HG02885 (cell line): ENCODE results near the gene TNRC6C.

Experiments
- ATAC-seq: cut with Tn5 transposase; IDR thresholded peaks from one replicate; pipeline ENCODE4 v1.9.1; 2021; ENCODE audit warnings: mild to moderate bottlenecking; ENCODE audit not compliant: unreplicated experiment, poor library complexity

Gene TNRC6C

GRCh38 chr17:78121801-78122215 is 163.3 kb downstream of the TNRC6C start:
- no peak for ATAC-seq

DNA sequence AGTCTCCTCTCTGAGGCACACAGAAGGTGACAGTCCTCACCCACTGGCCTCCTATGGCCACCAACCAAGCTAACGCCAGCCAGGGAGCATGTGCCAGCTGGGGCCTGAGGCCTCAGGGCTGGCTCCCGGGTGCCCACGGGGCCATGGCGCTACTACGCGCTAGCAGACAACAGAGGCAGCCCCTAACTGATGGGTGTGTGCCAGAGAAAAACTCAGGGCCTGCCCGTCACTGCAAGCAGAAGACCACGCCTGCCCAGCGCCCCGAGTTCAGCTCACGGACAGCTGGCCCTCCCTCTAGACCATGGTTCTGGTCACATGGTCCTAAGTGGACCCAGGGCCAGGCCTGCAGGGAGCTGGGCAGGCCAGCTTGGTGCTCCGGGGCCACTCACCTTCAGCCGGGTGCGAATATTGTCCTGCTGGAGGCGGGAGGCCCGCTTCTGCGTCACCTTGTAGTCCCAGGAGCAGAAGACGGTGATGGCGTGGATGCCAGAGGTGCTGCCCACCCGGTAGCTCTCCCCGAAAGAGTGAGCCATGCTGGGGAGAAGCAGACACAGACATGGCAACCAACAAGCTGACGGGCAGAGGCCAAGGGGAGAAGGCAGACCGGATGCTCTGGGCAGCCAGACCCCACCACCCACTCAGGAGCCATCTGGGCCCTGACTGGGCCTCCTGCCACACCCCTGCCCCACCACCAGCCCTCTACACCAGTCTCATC is 163.9 kb downstream of the TNRC6C start:
- no peak for ATAC-seq

DNA sequence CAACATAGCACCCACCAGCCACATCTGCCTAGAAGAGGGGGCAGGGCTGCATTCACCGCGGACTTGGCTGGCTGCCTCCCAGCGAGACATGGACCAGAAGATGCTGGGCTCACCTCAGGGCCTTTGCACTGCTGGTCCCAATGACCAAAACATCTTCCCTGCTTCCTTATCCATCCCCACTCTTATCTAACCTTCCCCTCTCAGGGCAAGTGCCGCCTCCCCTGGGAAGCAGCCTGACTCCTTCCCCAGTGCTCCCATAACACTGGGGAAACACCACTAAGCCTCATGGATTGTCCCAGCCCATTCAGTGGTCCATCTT is 164.4 kb downstream of the TNRC6C start:
- ATAC-seq: no peak

- no peak for ATAC-seq
Observed at GRCh38 chr17:78123258-78123929, 164.9 kb downstream of the TNRC6C start.

GRCh38 chr17:78124081-78124835 is 165.8 kb downstream of the TNRC6C start:
- ATAC-seq: no peak

GRCh38 chr17:78124836-78125137 is 166.3 kb downstream of the TNRC6C start:
- ATAC-seq: no peak

GRCh38 chr17:78125138-78125913 is 166.8 kb downstream of the TNRC6C start:
- no peak for ATAC-seq

- ATAC-seq: no peak
Observed at GRCh38 chr17:78125976-78126894, 167.7 kb downstream of the TNRC6C start.

DNA sequence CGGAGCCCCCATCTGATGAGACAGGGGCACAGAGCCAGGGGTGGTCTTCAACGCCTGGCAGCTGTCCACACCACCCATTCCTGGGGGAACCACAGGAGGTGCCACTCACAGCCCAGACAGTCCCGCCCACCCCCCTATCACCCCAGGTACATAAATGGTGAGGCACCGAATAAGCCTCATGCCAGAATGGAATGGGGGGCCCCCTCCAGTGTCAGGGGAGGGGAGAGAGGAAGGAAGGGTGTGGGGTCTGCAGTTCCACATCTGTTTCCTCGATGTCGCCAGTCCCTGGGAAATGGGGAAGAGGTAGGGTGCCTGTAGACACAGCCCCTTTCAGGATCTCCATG is 168.4 kb downstream of the TNRC6C start:
- ATAC-seq: no peak

GRCh38 chr17:78127239-78127887 is 168.9 kb downstream of the TNRC6C start:
- no peak for ATAC-seq

- ATAC-seq: no peak
Observed at GRCh38 chr17:78127888-78128550, 169.5 kb downstream of the TNRC6C start.

DNA sequence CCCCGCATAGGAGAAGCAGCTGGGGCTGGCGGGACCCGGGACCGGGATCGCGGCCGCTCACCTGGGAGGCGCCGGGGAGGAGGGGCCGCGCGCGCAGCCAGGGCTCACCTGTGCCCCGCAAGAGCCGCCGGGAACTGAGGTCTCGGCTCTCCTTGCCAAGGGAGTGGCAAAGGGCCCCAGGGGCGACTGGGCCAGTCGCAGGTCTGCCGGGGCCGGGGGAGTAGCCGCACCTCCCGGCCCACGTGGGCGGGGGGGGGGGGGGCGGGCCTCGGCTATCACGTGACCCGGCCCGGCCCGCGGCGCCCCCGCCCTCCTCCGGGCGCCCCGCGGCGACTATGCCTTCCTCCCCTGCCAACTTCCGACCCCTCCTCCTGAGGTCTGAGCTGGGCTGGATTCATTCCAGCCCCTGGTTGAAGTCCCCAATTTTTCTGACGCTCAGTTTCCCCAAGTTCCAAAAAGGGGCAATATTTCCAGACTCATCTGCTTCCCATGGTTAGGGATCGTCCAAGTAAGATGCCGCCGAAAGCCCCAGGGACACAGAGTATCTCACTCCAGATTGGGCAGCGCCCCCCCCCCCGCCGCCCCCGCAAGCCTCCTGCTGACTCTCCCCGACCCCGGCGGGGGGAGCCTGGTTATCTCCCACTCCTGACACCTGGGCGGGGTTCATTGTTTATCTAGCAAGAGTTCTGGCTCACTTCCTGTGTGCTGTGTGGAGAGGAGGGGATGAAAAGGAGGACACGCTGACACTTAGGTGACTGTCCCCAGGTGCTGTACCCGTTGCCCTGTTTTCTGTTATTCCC is 170.2 kb downstream of the TNRC6C start, which contains the start of gene TMC6:
TSS of gene TMC6 (minus strand) at position 205 of the 800 bp plus-strand sequence. CDS start 1,923 bp downstream, outside the sequence.
- ATAC-seq: peak; percentile 30

DNA sequence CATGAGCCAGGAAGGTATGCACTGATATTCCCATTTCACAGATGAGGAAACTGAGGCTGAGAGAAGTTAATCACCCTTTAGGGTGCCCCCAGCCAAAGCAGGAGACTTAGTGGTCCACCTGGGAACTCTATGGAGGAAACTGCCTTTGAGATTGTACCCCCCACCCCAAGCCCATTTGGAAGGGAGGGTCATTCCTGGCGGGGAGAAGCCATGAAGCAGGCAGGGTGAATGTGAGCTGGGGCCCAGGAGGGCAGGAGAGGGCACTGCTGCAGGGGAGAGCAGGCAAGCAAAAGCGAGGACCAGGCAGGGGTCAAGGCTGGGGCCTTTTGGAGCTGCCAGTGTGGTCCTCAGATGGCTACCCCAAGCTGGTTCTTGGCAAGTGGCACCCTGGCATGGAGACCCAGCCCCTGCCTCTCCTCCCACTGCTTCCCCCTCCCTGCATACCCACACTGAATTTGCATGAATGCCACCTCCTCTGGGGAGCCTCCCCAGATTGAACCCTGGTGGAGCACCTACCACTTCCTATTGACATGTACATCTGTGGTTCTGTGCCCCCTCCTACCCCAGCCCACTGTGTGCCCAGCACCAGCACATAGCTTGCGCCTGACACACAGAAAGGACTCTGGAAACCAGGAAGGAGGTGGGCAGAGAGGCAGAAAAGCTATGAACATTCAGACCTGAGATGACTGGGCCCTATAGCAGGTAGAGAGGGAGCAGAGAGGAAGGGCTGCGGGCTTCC is 171.0 kb downstream of the TNRC6C start:
- ATAC-seq: no peak

GRCh38 chr17:78130090-78130436 is 171.6 kb downstream of the TNRC6C start:
- ATAC-seq: no peak

GRCh38 chr17:78130437-78131101 is 172.1 kb downstream of the TNRC6C start, which contains the start of gene TMC8:
Gene TMC8 (plus strand): TSS chr17:78130771. CDS start chr17:78131589, 818 bp downstream.
- peak; percentile 21 for ATAC-seq

DNA sequence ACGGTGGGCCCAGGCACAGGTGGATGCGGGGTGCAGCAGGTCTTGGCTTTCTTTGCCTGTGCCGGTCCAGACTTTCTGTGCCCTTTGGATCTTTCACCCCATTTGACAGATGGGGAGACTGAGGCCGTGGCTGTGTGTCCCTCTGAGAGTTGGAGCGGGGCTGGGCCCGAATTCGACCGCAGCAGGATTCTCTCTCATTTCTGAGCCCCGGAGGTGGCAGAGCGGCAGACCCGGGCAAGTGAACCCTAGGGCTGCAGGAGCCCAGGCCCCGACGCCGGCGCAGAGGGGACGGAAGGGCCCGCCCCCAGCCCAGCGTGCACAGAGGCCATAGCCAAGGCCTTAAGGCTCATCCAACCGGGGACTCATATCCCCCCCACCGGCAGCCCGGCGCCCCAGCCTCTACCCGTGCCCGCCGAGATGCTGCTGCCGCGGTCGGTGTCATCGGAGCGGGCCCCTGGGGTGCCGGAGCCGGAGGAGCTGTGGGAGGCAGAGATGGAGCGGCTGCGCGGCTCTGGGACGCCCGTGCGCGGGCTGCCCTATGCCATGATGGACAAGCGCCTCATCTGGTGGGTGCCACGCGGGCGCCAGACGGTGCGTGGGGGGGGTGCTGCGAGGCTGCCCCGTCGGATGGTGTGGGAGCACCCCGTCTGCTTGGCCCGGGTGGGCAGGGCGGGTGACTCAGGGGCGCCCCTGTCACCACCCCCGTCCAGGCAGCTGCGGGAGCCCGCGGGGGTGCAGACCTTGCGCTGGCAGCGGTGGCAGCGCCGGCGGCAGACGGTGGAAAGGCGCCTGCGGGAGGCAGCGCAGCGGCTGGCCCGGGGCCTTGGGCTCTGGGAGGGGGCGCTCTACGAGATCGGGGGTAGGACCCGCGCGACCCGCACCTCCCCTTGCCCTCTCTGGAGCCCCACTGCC is 172.9 kb downstream of the TNRC6C start:
- no peak for ATAC-seq
